HG02798 (cell line): ENCODE measurements around the gene GNAZ.

Source experiments
- ATAC-seq: cut with Tn5 transposase; IDR thresholded peaks from one replicate; pipeline ENCODE4 v1.9.1; 2021; ENCODE audit warnings: mild to moderate bottlenecking; ENCODE audit not compliant: unreplicated experiment, poor library complexity

Gene GNAZ

DNA sequence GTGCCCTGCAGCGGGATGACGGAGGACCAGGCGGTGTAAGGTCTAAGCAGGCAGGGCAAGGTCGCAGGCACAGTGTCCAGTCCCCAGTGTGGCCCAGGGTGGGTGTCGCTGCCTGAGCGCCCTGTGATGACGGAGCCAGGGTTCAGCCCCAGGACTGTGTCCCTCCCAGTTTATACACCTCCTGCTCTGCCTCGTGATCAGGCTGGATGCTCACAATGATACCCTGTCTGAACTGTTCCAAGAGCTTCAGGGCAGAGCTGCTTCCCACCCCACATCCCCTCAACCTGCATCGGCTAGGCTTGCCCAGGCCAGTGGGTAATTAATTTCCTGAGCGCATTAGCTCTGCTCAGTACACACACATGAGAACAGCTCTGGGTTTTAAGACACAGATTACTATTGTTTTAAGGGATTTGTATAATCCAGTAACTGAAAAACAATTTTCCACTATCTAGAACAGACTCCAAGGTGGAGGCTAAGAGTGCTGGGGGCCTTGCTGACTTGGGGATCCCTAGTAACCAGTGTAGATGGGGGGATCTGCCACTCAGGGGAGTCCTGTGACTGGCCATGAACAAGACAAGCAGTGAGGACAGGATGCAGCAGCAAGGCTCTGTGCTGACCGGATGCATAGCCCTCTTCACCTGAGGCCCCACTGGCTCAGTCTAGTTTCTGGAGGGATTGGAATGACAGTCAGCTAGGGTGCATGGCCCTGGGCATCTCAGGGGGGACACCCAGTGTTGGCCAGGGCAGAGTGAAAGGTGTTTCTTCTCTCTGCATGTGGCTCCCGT is 34.1 kb downstream of the GNAZ start:
- no peak for ATAC-seq

DNA sequence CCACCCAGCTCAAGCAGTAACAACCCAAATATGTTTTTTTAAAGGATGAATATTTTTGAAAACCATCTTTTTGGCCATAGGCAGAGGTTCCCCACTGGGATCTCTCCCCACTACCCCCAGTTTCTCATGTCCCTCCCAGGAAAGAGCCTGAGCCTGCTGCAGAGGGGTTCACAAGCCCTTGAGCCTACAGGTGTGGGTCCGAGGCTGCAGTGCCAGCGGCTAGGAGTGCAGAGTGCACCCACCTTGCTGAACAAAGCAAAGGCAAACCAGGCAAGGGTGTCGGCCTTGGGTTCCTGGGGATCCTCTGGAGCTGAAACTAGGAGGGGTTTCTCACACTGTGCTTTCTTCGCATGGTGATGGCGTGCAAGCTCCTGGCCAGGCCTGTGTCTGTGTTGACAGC is 35.0 kb downstream of the GNAZ start:
- no peak for ATAC-seq

DNA sequence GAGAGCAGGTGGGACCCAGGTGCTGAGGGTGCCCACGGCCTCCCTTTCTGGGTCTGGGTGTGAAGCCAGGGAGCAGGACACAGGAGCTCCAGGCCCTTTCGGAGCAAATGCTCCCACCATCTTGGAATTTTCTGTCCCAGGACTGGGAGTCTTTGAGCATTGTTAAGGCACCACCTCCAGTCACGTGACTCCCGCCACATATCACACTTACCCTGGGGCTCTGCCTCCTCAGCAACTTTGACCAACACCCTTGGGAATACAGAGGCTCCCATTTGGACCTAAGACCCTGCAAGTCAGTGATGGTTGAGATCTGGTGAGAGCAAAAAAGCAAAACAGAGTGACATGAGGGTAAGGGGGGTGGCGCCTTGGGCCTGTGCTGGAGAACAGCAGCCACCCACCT is 35.6 kb downstream of the GNAZ start:
- ATAC-seq, result no peak

DNA sequence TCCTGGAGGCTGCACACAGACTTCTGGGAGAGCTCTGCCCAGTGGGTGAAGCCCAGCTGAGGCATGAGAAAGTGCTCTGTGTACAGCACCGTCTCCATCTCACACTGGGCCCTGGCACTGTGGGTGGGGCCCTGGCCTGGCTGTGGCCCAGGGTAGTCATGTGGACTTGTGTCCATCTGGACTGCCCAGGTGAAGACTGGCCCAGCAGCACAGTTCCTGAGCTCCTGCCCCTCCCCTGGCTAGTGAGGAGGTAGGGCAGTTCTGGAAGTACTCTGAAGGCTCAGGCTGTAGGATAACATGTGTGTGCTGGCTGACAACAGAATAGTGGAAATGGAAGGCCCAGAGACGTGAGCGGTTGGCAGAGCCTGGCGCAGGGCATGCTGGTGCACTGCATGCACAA is 36.0 kb downstream of the GNAZ start:
- no peak for ATAC-seq

DNA sequence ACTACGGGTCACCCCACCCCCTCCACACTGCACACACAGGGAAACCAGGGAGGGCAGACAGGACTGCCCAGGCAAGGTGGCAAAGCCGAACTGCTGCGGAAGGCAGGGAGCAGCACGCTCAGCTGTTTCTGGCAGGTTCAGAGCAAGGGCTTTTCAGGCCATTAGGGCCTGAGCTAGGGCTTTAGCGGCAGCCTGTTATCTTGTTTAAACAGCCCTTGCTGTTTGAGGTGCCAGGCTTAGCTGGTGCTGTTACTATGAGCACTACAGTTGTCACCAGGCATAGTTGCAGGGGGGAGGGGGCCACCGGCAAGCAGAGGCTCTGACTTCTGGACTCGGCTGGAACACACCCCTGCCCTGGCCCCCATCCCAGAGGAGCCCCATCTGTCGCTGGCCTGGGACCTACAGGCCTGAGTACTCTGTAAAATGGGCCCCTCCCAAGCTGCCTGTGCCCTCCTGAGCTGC is 36.6 kb downstream of the GNAZ start:
- ATAC-seq, result no peak

DNA sequence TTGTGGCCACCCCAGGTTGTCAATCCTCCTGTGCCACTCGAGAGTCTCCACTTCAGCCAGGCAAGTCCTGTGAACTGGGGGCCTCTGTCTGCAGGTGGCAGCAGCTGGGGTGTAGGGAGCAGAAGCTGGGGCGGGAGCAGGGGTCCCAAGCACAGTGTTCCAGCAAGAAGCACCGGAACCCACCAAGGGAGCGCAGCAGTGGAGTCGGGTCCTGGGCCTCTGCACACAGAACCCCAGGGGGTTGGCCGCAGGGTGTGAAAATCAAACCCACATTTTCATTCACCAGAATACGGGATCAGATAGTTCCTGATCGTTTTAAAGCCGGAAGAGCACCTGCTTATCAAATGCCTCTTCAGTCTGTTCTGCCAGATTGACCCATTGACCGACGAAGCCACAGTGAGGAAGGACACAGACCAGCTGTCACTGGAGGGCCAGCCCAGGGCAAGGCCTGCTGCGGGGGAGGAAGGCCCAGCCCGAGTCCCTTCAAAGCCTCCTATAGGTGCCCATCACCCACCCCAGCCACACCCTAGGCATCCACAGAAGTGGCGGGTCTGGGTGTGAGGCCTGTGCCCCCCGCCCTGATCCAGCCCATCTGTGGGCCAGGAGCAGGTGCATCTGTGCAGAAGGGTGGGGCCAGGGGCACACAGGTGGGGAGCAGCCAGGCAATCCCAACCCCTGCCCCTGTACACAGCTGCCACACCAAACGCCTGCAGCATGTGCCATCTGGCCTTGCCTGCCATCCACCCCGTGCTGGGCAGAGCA is 37.3 kb downstream of the GNAZ start:
- no peak for ATAC-seq

DNA sequence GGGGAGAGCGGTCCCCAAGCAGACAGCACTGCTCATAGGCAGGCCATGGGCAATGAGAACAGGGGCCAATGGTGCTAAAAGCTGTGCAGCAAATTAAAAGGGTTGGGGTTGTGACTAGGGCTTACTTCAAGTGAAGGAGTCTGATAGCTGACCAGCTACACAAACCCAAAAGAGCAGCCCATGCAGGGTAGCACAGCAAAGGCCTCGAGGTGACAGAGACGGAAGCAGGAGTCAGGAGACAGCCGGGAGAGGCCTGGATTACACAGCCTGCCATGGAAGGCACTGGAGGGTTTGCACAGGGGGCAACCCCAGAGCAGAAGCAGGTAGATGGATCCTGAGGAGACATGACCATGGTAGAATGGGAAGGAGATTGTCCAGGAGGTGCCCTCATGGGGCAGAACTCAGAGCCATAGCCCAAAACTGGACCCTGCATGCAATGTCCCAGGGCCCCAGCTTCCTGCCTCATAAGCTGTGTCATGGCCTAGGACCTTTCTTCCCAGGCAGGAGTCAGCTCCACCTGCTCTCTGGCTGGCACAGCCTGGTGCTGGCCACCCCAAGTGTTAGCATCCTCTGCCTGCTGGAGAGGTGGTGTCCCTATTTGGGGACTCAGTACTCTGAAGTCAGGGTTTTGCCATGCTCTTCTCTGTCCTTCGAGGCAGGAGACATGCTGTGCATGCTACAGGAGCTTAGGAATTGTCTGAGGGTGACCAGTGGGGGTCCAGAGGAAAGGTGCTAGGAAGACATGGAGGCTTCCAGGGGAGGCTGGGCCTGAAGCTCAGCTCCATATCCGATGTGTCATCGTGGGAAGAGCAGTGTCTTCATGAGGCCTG is 38.1 kb downstream of the GNAZ start:
- no peak for ATAC-seq

DNA sequence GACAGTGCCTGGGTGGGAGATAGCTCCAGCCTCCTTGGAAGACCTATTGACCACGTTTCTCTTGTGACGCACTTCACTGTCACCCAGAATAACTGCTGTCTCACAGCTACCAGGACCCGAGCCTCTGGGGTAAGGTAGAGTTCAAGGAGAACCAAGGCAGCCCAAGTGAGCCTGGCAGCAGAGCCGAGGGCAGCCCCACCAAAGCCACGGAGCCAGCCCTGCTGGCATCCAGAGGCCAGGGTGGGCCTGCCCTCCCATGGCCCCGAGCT is 38.7 kb downstream of the GNAZ start:
- ATAC-seq, result no peak

DNA sequence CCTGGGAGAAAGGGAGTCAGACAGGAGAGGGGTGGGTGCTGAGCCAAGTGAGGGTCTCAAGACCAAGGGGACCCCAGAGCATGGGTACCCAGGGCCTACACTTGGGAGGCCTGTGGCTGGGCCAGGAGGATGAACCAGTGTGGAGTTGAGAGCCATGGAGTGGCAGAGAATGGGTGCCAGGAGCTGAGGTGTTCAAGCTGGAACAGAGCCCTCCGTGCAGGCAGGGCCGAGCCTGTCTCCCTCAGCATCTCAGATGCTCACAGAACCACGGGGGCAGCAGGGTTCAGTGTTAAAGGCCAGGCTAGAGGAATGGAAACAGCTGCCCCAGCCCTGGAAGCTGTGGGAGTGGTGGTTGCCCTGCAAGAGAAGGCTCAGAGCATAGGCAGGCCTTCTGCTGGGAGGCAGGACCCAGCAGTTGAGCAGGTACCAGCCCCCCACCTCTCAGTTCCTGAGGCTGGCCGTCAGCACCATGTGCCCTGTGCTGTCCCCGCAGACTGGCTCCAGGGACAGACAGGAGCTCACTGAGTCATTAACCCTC is 39.2 kb downstream of the GNAZ start:
- no peak for ATAC-seq

DNA sequence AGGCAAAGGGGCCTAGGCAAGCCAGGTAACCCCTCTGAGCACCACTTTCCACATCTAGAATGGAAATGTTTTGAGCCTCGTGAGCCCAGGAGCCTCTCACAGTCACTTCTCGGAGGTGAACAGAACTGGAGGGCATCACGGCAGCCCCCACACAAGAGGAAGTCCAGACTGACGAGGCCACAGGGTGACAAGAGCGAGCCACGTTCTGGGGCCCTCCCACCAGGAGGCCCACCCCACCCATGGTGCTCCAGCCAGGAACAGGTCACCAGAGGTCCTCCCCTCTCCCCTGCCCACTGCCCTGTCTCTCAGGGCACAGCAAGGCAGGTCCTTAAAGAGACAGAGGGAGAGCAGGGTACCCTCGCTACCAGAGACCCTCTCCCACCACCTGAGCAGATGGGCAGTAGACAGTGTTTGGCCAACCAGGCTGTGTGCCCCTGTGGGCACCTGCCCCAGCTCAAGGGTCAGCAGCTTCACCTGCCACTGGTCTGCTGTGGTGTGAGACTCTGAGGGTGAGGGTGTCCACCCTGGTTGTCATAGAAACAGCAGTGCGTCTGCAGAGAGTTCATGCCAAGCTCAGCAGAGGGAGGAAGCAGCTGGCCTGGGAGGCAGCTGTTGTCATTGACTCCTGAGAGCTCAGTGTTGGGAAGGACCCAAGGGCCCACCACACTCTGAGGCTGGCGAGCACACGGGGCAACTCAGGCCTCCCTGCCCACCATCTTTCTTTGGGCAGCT is 40.0 kb downstream of the GNAZ start:
- ATAC-seq, result no peak

DNA sequence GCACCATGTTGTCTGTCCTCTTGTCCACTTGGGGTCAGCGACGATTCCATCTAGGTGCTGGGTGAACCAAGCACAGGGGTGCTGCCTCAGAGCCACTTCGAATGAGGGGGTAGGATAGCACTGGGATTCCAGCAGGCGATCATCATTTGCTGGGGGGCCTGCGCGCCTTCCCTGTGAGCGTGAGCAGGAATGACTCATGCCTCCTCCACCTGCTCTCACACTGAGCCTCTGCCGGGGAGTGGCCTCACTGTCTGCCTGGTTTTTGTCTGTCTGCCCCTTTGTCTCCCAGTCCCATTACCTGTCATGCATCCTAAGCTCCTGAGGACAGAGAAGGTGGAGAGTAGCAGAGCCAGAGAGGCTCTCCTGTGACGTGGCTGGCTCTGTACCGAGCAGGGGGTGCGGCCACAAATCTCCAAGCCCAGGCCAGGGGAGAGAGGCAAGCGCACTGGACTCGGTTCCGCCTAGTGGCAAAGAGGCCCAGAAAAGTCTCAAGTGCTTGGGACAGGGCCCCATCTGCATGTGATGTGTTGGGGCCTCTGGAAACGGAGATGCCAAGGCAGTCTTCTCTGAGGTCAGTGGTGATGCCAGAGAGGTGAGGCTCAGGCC is 40.7 kb downstream of the GNAZ start:
- ATAC-seq, result no peak

DNA sequence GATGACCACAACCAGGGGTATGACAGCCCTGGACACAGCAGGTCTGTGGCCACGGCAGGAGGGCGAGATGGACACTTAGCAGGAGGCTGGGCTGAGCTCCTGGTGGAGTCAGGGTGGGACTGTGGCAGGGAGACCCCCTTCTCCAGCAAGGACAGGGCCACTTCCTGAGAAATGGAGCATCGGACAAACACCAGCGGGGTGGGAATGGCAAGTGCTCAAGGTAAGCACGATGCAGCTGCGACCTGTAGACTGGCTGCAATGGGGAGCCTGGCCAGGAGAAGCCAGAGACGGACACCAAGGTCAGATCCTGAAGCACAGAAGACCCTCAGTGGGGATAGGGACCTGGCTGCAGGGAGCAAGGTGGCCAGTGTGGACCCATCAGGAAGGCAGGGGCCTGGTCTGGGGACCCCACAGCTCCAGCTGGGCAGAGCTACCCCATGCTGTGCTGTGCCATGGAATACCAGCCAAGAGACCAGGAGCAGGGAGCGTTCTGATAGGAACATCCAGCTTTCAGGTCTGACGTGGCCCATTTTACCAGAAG is 42.2 kb downstream of the GNAZ start:
- no peak for ATAC-seq

DNA sequence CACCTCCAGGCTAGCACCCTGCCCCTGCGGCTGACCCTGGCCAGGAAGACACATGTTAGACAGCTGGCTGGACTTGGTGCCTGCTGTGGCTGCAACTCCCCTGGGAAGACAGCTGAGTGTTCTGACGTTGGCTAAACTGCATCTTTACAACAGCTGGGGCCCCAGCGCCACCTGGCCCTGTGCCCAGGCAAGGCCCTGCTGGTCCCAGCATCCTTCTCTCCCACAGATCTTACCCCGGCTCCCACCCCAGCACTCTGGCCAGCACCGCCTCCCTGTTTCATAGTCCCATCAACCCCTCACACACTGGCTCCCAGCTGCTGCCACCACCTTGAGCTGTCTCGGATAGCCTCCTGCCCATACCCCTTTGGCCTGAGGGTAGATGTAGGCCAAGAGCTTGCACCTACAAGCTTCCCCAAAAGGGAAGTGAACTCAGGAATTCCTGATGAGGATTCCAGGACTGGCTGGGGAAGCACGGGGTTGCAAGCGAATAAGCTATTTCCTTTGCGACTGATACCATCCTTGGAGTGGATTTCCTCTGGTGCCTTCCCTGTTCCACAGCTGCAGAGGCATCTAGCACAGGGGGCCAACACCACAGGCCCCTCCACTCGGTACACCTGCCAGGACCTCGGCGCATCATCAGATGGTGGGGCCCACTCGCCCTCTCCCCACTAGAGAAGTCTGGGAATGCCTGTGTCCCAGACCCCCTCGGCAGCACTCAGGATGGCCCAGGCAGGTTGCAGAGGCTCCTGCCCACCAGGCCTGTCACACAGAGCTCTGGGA is 42.9 kb downstream of the GNAZ start:
- ATAC-seq, result no peak

DNA sequence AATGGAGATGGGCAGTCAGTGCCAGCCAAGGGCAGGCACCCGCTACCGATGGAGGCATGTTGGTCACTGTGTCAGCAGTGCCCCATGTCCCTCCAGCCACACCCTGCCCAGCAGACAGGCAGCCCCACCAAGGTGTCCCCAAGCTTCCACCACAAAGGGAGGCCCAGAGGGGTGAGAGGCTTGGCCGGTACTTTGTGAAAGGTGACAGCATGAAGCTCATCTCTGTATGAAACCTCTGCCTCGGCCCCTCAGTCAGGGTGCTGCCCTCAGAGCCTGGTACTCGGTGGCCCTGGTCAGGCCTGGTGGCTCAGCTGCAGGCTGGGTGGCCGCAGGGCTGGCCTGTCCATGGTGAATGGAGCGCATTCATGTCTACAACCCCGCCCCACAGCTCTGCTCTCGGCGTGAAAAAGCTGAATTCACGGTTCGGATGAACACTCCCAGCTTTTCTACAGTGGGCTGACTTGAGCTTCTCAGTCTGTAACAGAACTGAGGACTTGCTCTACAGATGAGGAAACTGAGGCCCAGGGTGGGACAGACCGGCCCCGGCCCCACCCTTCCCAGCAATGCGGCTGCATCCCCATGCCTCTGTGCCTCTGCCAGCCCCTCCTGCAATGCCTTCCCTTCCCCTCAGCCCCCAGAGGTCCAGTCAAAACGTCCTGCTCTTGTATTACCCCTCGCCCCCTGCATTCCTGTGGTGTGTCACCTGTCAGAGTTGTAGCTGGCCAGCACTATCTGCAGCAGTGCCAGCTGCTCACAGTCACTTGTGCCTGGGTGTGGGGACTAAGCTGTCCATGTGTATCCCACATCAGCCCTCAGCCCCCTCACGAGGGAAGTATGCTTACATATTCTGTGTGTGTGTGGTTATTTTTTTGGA is 43.8 kb downstream of the GNAZ start:
- no peak for ATAC-seq

DNA sequence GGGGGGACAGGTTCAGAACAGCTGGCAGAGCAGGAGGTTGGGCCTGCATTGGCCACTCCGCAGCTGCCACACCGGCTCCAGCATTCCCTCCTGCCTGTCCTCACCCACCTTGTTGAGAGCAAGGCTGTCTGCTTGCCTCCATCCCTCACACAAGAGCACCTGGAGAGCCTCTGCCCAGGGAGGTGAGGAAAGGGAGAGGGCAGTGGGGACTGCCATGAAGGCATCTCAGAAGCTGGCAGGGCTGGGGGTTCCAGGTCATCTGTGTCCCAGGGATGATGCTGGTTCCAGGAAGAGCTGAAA is 44.4 kb downstream of the GNAZ start:
- no peak for ATAC-seq

DNA sequence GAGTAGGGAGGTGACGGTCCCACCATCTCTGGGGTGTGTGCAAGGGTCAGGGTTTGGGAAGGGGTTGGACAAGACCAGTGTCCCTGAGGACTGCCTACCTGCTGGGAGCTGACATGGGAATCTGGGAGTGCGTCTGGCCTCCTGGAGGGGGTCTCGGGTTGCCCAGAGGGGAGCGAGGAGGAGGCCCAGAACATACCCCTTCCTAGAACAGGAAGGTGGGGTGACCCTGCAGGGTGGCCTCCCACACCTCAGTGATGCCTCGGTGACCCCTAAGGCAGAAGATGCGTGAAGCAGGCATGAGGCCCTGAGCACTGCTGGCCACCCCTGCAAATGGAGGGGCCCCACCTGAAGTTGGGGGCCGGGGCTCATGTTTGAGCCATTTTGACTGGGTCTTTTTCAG is 45.0 kb downstream of the GNAZ start:
- ATAC-seq, result no peak

DNA sequence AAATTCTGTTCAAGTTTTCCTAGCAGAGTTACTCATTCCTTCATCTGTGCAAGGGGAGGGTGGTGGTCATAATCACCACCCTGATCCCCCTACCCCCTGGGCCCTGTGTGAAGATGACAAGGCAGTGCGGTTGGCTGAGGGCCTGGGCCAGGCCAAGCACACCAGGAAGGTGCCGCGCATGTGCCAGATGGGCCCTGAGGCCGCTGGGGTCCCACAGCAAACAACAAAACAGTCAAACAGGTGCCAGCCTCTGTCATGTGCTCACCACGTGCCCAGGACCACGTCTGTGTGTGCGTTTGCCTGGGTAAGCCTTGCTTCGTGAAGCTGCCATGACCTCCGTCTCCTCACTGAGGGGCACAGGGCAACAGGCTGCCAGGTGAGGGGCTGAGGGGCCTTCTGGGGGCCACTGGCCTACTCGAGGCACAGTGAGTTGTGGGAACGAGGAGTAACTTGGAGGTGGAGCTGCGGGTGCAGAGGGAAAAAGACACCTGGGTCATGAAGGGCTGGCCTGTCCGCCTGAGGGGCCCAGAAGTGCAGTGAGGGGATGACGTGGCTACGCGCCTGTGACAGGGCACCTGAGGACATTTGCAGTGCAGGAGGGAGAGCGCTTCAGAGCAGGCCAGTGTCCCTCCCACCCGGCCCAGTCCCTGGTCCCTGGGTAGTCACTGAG is 45.6 kb downstream of the GNAZ start:
- no peak for ATAC-seq
